Femur (tissue), 1 donor: Measurements from ENCODE around the gene USP24.

Experiments used
- DNase-seq: peaks from one replicate; pipeline ENCODE4 v3.0.0-alpha.2; 2017

USP24 gene

DNA sequence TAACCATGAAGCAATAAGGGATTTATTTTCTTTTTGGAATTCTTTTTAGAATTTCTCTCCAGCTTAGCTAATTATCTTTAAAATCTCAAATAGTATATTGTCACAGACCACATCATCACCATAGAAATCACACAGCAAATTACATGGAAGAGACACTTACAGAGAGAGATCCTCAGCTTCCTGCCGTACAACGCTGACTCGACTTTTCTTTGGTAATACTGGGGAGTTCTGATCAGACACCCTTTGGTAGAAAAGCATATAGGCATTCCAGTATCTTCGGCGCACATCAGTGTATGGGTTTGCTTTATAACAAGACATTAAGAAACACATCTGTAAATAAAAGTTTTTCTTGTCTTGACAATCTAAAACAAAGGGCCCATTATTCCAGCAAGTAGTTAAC lies 120.1 kb downstream of the USP24 start:
- no peak for DNase-seq

DNA sequence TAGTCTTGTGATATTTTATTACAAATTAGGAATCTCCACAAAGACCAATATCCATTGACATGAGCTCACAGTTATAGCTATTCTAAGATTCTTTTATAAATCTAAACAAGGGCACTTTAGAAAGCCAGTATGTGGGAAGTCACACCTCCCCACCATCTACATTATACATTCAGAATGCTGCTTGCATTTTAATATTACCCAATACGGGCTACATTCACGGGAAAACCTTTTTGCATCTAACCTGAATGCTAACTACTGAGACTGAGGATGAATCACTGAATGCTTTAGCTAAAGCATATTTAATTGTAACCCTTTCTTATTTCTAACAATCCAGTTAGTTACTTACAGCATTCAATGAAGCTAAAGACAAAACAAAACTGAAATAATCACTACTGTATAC lies 122.7 kb downstream of the USP24 start:
- no peak for DNase-seq

- no peak for DNase-seq
These were observed 125.5 kb downstream of the USP24 start for GRCh38 chr1:55089683-55090082.

GRCh38 chr1:55088413-55088812 lies 126.8 kb downstream of the USP24 start:
- no peak for DNase-seq

DNA sequence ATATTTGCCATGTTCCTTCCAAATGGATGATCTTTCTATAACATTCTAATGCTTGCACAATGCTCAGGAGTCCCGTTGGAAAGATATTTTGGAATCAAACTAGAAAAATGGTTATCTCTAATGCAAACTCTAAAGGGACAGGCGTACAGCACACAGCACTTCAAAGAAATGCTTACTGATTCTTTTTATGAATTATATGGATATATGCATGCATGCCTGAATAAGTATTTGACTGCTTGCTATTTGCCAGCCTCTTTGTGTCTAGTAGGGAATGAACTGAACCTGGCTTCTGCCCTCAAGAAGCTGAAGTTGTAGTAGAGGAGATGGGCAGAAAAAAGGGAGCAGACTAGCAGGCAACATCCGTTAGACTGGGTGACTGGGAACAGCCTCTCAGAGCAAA lies 127.7 kb downstream of the USP24 start:
- DNase-seq: no peak

- DNase-seq: no peak
These were observed 130.9 kb downstream of the USP24 start for GRCh38 chr1:55084257-55084656.

GRCh38 chr1:55081905-55082296 lies 133.3 kb downstream of the USP24 start:
- no peak for DNase-seq

- no peak for DNase-seq
These were observed 133.8 kb downstream of the USP24 start for GRCh38 chr1:55081188-55081904.

DNA sequence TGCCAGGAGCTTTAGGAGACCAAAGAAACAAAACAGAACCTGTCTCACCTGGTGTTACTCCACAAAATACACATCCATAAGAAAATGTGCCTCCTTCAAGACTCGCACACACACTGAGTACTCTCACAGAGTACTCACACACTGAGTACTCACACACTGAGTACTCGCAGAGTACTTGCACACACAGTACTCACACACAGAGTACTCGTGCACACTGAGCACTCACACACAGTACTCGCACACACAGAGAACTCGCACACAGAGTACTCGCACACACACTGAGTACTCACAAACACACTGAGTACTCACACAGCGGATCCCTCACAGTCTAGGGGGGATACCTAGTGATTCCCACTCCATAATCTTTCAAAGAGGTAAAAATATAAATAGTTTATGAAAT lies 135.5 kb downstream of the USP24 start:
- DNase-seq: no peak

- DNase-seq: no peak
These were observed 136.7 kb downstream of the USP24 start for GRCh38 chr1:55078470-55078869.

GRCh38 chr1:55076356-55076755 lies 138.8 kb downstream of the USP24 start:
- no peak for DNase-seq

DNA sequence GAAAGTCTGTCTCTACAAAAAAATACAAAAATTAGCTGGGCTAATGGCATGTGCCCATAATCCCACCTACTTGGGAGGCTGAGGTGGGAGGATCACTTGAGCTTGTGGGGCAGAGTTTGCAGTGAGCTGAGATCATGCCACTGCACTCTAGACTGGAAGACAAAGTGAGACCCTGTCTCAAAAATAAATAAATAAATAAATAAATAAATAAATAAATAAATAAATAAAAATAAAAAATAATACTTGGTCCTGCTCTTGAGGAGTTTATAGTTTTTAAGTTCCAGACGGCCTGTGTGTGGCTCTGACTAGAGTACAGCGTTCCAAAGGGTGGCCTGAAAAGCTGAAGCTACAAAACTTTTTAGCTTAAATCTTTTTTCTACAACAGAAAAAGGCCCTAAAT lies 140.7 kb downstream of the USP24 start:
- no peak for DNase-seq

DNA sequence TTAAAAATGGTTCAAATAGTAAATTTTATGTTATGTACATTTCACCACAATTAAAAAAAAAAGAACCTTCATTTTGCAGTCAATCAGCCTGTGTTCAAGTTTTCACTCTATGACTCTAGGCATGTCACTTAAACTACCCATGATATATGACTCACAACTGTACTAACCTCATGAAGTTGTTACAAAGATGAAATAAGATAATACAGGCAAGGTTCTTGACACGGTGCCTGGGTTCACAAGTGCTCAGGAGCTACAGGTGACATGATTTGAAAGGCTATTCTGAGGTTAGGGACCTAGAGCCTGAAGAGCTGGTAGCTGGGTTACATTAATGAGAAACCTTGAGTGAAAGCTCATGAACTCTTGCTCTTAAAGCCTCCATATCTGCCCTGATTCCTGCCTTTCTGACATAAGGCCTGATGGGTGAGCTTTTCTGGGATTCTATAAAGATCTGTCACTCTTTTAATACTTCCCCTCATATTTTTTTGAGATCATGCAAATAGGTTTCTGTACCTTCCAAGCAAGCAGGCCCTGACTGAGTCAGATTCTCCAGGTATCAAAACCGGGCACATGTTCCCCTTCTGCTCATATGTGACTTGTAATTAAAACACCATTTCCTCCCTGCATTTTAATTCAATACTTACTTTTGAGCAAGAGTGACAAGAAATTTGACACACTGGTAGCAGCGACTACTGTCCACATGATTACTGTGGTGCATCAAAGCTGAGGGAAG lies 141.8 kb downstream of the USP24 start:
- no peak for DNase-seq

GRCh38 chr1:55071477-55071876 lies 143.7 kb downstream of the USP24 start:
- no peak for DNase-seq

- no peak for DNase-seq
These were observed 144.6 kb downstream of the USP24 start for GRCh38 chr1:55070293-55071164.

DNA sequence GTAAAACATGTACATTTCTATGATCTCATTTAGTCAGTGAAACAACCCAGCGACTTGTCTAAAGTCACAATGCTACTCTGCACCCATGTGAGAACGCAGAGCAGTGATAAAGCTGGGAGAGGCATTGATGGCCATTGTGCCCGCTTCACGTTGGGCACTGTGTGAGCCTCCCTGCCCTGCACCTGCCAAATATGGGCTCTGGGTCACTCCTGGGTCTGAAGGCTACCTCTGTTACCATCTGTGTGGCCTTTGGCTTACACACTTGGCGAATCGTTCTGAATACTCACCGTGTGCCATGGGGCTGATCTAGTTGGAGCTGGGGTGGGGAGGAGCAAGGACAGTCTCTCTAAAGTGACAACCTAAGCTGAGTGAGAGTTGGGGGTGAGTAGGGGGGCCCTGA lies 145.9 kb downstream of the USP24 start:
- DNase-seq: no peak

DNA sequence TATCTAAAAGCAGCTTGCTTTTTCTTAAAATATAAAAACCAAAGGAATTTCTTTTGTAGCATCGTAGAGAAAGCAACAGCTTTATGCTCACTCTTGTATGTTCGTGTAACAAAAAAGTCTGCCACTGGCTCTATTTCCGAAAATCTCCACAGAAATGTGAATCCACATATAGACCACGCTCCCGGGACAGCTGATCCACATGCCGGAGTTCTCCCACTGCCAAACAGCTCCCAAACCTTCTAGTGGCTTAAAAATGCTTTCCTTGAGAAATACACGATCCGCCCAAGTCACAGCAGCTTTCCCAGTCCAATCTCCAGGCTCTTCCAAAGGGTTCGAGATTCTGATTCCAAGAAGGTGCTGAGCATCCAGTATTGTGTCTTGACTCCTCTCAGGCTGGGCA lies 146.5 kb downstream of the USP24 start:
- DNase-seq: no peak

DNA sequence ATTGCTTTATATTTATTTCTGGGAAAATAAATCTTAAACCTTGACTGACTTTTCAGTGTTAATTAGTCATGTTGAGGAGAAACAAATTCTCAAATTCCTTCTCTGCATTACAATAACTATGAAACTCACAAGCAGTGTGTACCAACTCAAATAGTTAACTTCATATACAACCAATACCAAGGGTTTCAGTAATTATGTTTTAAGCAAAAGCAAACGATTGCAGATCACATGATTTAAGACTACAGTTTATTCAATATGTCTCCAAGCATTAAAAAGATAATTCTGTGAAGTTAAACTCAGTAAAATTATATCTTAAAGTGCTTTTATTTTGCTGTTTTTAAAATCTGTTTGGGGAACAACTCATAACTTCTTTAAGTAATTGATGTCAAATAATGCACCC lies 147.2 kb downstream of the USP24 start:
- no peak for DNase-seq

DNA sequence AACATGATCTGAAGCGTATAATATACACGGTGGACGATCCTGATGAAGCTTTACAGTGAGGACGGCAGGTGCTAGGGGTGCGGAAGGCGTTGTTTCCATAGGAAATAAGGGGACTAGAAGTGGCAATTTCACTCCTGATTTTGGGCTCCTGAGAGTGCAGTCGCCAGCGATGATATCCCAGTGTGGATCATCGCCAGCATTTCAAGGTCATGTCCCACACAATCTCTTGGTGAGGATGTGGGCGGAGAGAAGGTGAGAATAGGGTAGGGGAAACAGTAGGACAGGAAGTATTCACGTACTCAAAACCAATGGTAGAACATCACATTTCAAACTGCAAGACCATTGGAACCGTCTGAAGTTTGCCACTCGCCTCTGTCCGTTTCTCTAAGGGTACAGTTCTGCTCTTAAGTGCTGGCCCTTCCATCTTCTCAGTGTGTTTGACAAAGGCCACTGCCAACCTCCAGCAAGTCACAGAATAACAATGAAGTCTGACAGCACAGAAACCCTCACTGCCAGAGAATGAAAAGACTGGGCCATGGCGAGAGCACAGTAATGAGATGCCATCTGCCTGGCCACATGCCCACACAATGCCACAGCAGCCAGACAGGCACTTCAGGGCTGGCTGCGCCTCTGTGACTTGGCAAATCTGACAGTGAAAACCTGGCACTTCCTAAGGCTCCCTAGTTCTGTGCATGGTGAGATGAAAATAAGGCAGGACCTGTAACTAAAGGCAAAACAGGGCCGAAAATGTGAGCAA lies 148.0 kb downstream of the USP24 start:
- no peak for DNase-seq

- no peak for DNase-seq
These were observed 149.5 kb downstream of the USP24 start for GRCh38 chr1:55065648-55066047.

DNA sequence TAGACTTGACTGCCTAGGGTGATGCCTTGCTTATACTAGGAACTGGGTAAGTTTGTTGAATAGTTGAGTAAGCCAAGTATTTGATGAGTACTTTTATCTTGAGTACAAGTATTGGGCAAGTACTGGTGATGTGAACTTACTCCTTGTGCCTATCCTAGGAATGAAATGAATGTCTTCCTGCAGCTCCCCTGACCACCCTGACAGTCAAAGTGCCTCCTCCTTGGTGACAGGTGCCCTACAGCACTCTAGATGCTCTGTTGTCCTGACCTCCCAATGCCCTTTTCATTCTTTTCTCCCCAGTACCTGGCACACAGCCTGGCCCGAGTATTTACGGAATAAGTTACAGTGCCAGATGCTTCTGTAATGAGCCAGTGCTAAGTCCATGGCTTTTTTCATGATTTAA lies 150.3 kb downstream of the USP24 start:
- peak; percentile 50 for DNase-seq

DNA sequence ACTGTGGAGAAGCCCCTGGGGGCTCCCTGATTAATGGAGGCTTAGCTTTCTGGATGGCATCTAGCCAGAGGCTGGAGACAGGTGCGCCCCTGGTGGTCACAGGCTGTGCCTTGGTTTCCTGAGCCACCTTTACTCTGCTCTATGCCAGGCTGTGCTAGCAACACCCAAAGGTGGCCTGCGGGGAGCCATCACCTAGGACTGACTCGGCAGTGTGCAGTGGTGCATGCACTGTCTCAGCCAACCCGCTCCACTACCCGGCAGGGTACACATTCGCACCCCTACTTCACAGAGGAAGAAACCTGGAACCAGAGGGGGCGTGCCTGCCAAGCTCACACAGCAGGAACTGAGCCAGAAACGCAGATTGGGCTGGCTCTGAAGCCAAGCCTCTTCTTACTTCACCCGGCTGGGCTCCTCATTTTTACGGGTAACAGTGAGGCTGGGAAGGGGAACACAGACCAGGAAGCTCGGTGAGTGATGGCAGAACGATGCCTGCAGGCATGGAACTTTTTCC lies 151.0 kb downstream of the USP24 start:
- no peak for DNase-seq

- DNase-seq: no peak
These were observed 151.6 kb downstream of the USP24 start for GRCh38 chr1:55063577-55063942.
